Esophagus squamous epithelium (tissue), 4 donors: ENCODE results near the gene ASCL5.

ENCODE experiments used
- POLR2A ChIP-seq, 4 donors: fragments of 450-650 bp; IDR thresholded peaks; one replicate each; pipeline ENCODE4 v1.6.1; 2017; ENCODE audit warnings: antibody characterized with exemption in 4 of 4, mild to moderate bottlenecking in 4 of 4, moderate library complexity in 3 of 4
- TF ChIP-seq, protein P1 (sequence below), 6 experiments: fragments of 450-650 bp in 4 of 6; fragments of 200-600 bp in 2 of 6; sonication (generic) in 2 of 6; IDR thresholded peaks; one replicate each; pipeline ENCODE4 v1.5.1; 2016 to 2019; ENCODE audit warnings: antibody characterized with exemption in 6 of 6, mild to moderate bottlenecking in 4 of 6, moderate library complexity in 4 of 6

DNA sequence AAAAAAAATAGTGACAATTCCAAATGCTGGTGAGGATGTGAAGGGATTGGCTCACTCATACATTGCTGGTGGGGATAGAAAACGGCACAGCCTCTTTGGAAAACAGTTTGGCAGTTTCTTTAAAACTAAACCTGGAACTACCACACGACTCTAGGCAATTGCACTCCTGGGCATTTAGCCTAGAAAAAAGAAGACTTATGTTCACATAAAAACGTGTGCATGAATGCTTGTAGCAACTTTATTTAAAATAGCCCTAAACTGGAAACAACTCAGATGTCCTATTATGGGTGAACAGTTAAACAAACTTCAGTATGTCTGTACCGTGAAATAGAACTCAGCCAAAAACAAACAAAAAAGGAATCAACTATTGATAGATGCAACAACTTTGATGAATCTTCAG lies 36.7 kb upstream of the ASCL5 start:
- TF ChIP-seq, protein P1, sequence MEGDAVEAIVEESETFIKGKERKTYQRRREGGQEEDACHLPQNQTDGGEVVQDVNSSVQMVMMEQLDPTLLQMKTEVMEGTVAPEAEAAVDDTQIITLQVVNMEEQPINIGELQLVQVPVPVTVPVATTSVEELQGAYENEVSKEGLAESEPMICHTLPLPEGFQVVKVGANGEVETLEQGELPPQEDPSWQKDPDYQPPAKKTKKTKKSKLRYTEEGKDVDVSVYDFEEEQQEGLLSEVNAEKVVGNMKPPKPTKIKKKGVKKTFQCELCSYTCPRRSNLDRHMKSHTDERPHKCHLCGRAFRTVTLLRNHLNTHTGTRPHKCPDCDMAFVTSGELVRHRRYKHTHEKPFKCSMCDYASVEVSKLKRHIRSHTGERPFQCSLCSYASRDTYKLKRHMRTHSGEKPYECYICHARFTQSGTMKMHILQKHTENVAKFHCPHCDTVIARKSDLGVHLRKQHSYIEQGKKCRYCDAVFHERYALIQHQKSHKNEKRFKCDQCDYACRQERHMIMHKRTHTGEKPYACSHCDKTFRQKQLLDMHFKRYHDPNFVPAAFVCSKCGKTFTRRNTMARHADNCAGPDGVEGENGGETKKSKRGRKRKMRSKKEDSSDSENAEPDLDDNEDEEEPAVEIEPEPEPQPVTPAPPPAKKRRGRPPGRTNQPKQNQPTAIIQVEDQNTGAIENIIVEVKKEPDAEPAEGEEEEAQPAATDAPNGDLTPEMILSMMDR (IDR thresholded peaks at IDR 0.05): no peak
- no peak for TF ChIP-seq POLR2A (IDR thresholded peaks at IDR 0.05)
